K562 (cell line): ENCODE measurements around the gene FAAP24. TPM values are rescaled to one million over a fixed set of nuclear protein-coding genes. Genes with fewer than 3 reads are reported as not detected.

Experiments used
- AFF4 ChIP-seq: sonication (generic); formaldehyde crosslinking; IDR thresholded peaks from 2 replicates; pipeline ENCODE4 v1.8.0; 2023; ENCODE audit warnings: mild to moderate bottlenecking, missing genetic modification reagents
- CBFA2T2 ChIP-seq: fragments of 450-650 bp; conservative IDR thresholded peaks from 2 replicates; pipeline ENCODE4 v1.6.1; 2017; ENCODE audit warnings: mild to moderate bottlenecking
- CC2D1A ChIP-seq: fragments of 450-650 bp; IDR thresholded peaks from 2 replicates; pipeline ENCODE4 v1.6.1; 2017; ENCODE audit warnings: mild to moderate bottlenecking
- CEBPG ChIP-seq, 3 experiments: fragments of 200-800 bp in 1 of 3; sonication (Bioruptor generic) in 1 of 3; sonication (generic) in 1 of 3; formaldehyde crosslinking in 1 of 3; IDR thresholded peaks in 2 of 3; conservative IDR thresholded peaks in 1 of 3; 2 replicates each; pipeline versions ENCODE4 v1.6.1 to v1.8.0; 2016 to 2022; ENCODE audit warnings: missing compliant biosample characterization in 2 of 3, missing genetic modification characterization in 2 of 3, mild to moderate bottlenecking in 1 of 3, missing genetic modification reagents in 1 of 3
- FOXK1 ChIP-seq: sonication (generic); formaldehyde crosslinking; IDR thresholded peaks from 2 replicates; pipeline ENCODE4 v1.8.0; 2022; ENCODE audit warnings: missing genetic modification reagents, mild to moderate bottlenecking, borderline replicate concordance
- HDAC2 ChIP-seq: fragments of 450-650 bp; IDR thresholded peaks from 2 replicates; pipeline ENCODE4 v1.6.1; 2016; ENCODE audit warnings: mild to moderate bottlenecking
- HES1 ChIP-seq: fragments of 450-650 bp; IDR thresholded peaks from 2 replicates; pipeline ENCODE4 v1.6.1; 2016; ENCODE audit warnings: low read depth, mild to moderate bottlenecking, moderate library complexity
- HLTF ChIP-seq: fragments of 450-650 bp; IDR thresholded peaks from 2 replicates; pipeline ENCODE4 v1.6.1; 2016
- ILF3 ChIP-seq: fragments of 450-650 bp; IDR thresholded peaks from 2 replicates; pipeline ENCODE4 v1.6.1; 2018; ENCODE audit warnings: antibody characterized with exemption, mild to moderate bottlenecking, moderate library complexity, borderline replicate concordance
- MECOM ChIP-seq: fragments of 250-450 bp; sonication (Bioruptor Pico); IDR thresholded peaks from 2 replicates; pipeline ENCODE4 v1.8.0; 2022; ENCODE audit warnings: inconsistent platforms
- MITF ChIP-seq: IDR thresholded peaks from 2 replicates; pipeline ENCODE4 v1.6.1; 2014; ENCODE audit warnings: antibody characterized with exemption
- NFE2 ChIP-seq: IDR thresholded peaks from 2 replicates; pipeline ENCODE4 v1.6.1; 2014; ENCODE audit warnings: antibody characterized with exemption, low read depth
- NFRKB ChIP-seq: fragments of 450-650 bp; IDR thresholded peaks from 2 replicates; pipeline ENCODE4 v1.6.1; 2016; ENCODE audit warnings: low read depth
- NR4A1 ChIP-seq, 2 experiments: fragments of 250-450 bp in 1 of 2; fragments of 450-650 bp in 1 of 2; sonication (Bioruptor Pico) in 1 of 2; IDR thresholded peaks; 2 replicates each; pipeline versions ENCODE4 v1.4.0 to v1.6.1; 2016 to 2020; ENCODE audit warnings: mild to moderate bottlenecking in 2 of 2, missing compliant biosample characterization in 1 of 2, missing genetic modification characterization in 1 of 2, moderate library complexity in 1 of 2
- NUFIP1 ChIP-seq: fragments of 450-650 bp; IDR thresholded peaks from 2 replicates; pipeline ENCODE4 v1.6.1; 2018; ENCODE audit not compliant: partially characterized antibody
- RNF2 ChIP-seq: sonication (generic); IDR thresholded peaks from 2 replicates; pipeline ENCODE4 v1.6.1; 2016
- SMAD4 ChIP-seq: fragments of 250-450 bp; sonication (Bioruptor Pico); conservative IDR thresholded peaks from 2 replicates; pipeline ENCODE4 v1.8.0; 2021; ENCODE audit warnings: inconsistent platforms, mild to moderate bottlenecking, moderate library complexity
- TBL1XR1 ChIP-seq, 2 experiments: IDR thresholded peaks; 2 replicates each; pipeline ENCODE4 v1.6.1; 2012; ENCODE audit warnings: improper control_type of control experiment in 2 of 2, low read length in 2 of 2, mild to moderate bottlenecking in 1 of 2
- TEAD2 ChIP-seq: fragments of 450-650 bp; IDR thresholded peaks from 2 replicates; pipeline ENCODE4 v1.6.1; 2016; ENCODE audit warnings: missing genetic modification characterization, control low read depth, missing compliant biosample characterization
- ZBTB1 ChIP-seq: sonication (generic); formaldehyde crosslinking; IDR thresholded peaks from 2 replicates; pipeline ENCODE4 v1.8.1; 2023; ENCODE audit warnings: missing genetic modification reagents, low read depth, mild to moderate bottlenecking, borderline replicate concordance
- ZBTB17 ChIP-seq: fragments of 450-650 bp; formaldehyde crosslinking; IDR thresholded peaks from 2 replicates; pipeline ENCODE4 v1.4.0; 2020; ENCODE audit warnings: mild to moderate bottlenecking
- ZNF311 ChIP-seq: fragments of 250-450 bp; sonication (Bioruptor Pico); IDR thresholded peaks from 2 replicates; pipeline ENCODE4 v1.4.0; 2020; ENCODE audit warnings: mild to moderate bottlenecking, moderate library complexity
- ZNF644 ChIP-seq: fragments of 200-800 bp; sonication (Bioruptor generic); IDR thresholded peaks from 2 replicates; pipeline ENCODE4 v1.6.1; 2016; ENCODE audit warnings: low read depth, missing genetic modification characterization, missing compliant biosample characterization
- ZNF696 ChIP-seq: fragments of 250-450 bp; sonication (Bioruptor Pico); conservative IDR thresholded peaks from 2 replicates; pipeline ENCODE4 v1.4.0; 2020; ENCODE audit warnings: mild to moderate bottlenecking, moderate library complexity
- polyA plus RNA-seq, 8 experiments: library from polyadenylated mRNA; depleted of rRNA in 4 of 8; stranded (reverse) in 5 of 8; unstranded in 3 of 8; fragments of >200 nt; fragmentation: Nextera tagmentation in 2 of 8; fragmentation: Illumina TruSeq in 1 of 8; extraction: Ambion mirVana in 2 of 8; extraction: Trizol in 1 of 8; gene quantifications; 2 replicates each; pipeline versions ENCODE4 v1.2.1 to v1.2.3, GENCODE V29; 2011 to 2014; ENCODE audit warnings: inconsistent platforms in 1 of 8, missing spikeins in 1 of 8
- total RNA-seq, 7 experiments: library from RNA; depleted of rRNA in 6 of 7; stranded (reverse); fragments of >200 nt in 6 of 7; fragmentation: Illumina TruSeq in 2 of 7; extraction: Trizol in 2 of 7; gene quantifications; 2 replicates each; pipeline versions ENCODE4 v1.2.1 to v1.2.3, GENCODE V29; 2011 to 2021; ENCODE audit warnings: low replicate concordance in 1 of 7

Gene FAAP24
- total and polyA plus RNA-seq, 9 of the 15 experiments (the other 6 are each of a cell fraction or from before 2014, with no cell fraction given), result 4.6 to 21.6 (median 8.2) TPM

GRCh38 chr19:32971715-32972540 lies at the start of gene FAAP24, which contains the start of gene CEP89 (continued):
- TF ChIP-seq AFF4 (CRISPR knock-in tag) (no peak), ZNF311 (CRISPR knock-in tag) (no peak), HLTF (no peak), ZNF644 (tag) (no peak), ZBTB1 (CRISPR knock-in tag) (no peak), ILF3 (no peak), RNF2 (0 out of 2 replicates have a peak, but pooled peaks have one; percentile 48), FOXK1 (CRISPR knock-in tag) (0 out of 2 replicates have a peak, but pooled peaks have one; percentile 25), NFRKB (no peak; the same call in 1 of the 2 replicates), MITF (no peak), NFE2 (no peak), NR4A1 (CRISPR knock-in tag; IDR thresholded peaks at IDR 0.05) (no peak), NR4A1 (tag; IDR thresholded peaks at IDR 0.05) (no peak), ZBTB17 (no peak), TBL1XR1 (IDR thresholded peaks at IDR 0.05; ENCODE audit: low read length in 2 of 2) (0 out of 4 replicates have a peak, but pooled peaks of 1 of the 2 experiments have one; percentile 19), CC2D1A (no peak), HDAC2 (peak; percentile 14; the same call in 1 of the 2 replicates), NUFIP1 (no peak), MECOM (CRISPR knock-in tag) (no peak), SMAD4 (CRISPR knock-in tag) (peak; percentile 41; the same call in 1 of the 2 replicates), CEBPG (CRISPR knock-in tag; IDR thresholded peaks at IDR 0.05) (no peak), CEBPG (tag; conservative IDR thresholded peaks at IDR 0.05 in 1 of 2, IDR thresholded peaks at IDR 0.05 in 1 of 2) (no peak), CBFA2T2 (no peak), HES1 (no peak), TEAD2 (tag) (no peak), ZNF696 (no peak)
